ENCODE results near the gene OSBP2. TPM values are rescaled to one million over a fixed set of nuclear protein-coding genes. Genes with fewer than 3 reads are reported as not detected.

OSBP2 gene
- polyA plus RNA-seq, 2 of the 4 experiments (the other 2 are of a cell fraction): 2.7 to 6.0 TPM

GRCh38 chr22:30754521-30754920, 59.8 kb downstream of the OSBP2 start:
- FAIRE-seq: no peak
- CTCF ChIA-PET: interaction anchor here (0.6 to 7.5 kb wide), 29 partner anchors 9 to 669 kb away, joined by 3 to 129 read pairs (median 5); partner anchors contain the start of genes DUSP18, OSBP2, SLC35E4 and TUG1
- Histone ChIP-seq H3K27ac (no peak overlapping the region), H3K4me2 (no peak overlapping the region), H3K4me3 (no peak overlapping the region), H3K4me1 (no peaks in the 10 kb centered on the region), H3K9me3 (no peaks in the 10 kb centered on the region)
- TF ChIP-seq EP300 (IDR thresholded peaks at IDR 0.05) (no peak), HES2 (IDR thresholded peaks at IDR 0.05) (no peak), JUN (IDR thresholded peaks at IDR 0.05) (no peak), TFCP2L1 (CRISPR knock-in tag; IDR thresholded peaks at IDR 0.05) (no peak), NPAS2 (CRISPR knock-in tag; IDR thresholded peaks at IDR 0.05; ENCODE audit: borderline replicate concordance) (no peak), ZSCAN20 (CRISPR knock-in tag; IDR thresholded peaks at IDR 0.05) (no peak), GATA3 (IDR thresholded peaks at IDR 0.05; ENCODE audit: borderline replicate concordance) (no peak), RAD21 (conservative IDR thresholded peaks at IDR 0.05 in 1 of 2, IDR thresholded peaks at IDR 0.05 in 1 of 2) (no peak), EHMT2 (IDR thresholded peaks at IDR 0.05; ENCODE audit: low read depth) (no peak), CEBPB (IDR thresholded peaks at IDR 0.05) (no peak), ELK1 (IDR thresholded peaks at IDR 0.05; ENCODE audit: low read depth, low read length) (no peak), MAX (IDR thresholded peaks at IDR 0.05) (no peak), HOXB13 (CRISPR knock-in tag; IDR thresholded peaks at IDR 0.05; ENCODE audit: low read depth) (no peak), CHD2 (IDR thresholded peaks at IDR 0.05; ENCODE audit: low read length, partially characterized antibody) (no peak), ZFP36 (IDR thresholded peaks at IDR 0.05; ENCODE audit: borderline replicate concordance, partially characterized antibody) (no peak), CHD4 (IDR thresholded peaks at IDR 0.05; ENCODE audit: borderline replicate concordance) (no peak), E2F6 (IDR thresholded peaks at IDR 0.05; ENCODE audit: borderline replicate concordance, low read depth) (no peak)
- ATAC-seq: no peak
- POLR2A ChIA-PET: interaction anchor here (2.2 kb wide), 1 partner anchor 120 kb away, joined by 10 read pairs; the partner anchor contains the start of gene SLC35E4
- 96% methylated on average over 3 of the region's 4 CpGs for WGBS (ENCODE audit: missing lambda C conversion rate)
- no peak for DNase-seq (ENCODE audit: low read depth in 1 of 2, low spot score in 1 of 2)

GRCh38 chr22:30754971-30755758, 60.5 kb downstream of the OSBP2 start:
- no peaks in the 10 kb centered on the region for H3K4me1 ChIP-seq
- WGBS (ENCODE audit: missing lambda C conversion rate): 36% methylated on average over 7 of the region's 8 CpGs
- TF ChIP-seq HOXA7 (CRISPR knock-in tag; IDR thresholded peaks at IDR 0.05): no peak
- no peak for TF ChIP-seq CBX2 (IDR thresholded peaks at IDR 0.05; ENCODE audit: borderline replicate concordance, low read depth)
- no peak for TF ChIP-seq USF2 (IDR thresholded peaks at IDR 0.05)
- TF ChIP-seq RARB (CRISPR knock-in tag; IDR thresholded peaks at IDR 0.05): no peak
- TF ChIP-seq MAZ (IDR thresholded peaks at IDR 0.05; ENCODE audit: borderline replicate concordance, low read depth, low read length): no peak
- no peak for TF ChIP-seq JUN (IDR thresholded peaks at IDR 0.05)
- peak; percentile 79 to 92 for TF ChIP-seq RAD21 (conservative IDR thresholded peaks at IDR 0.05 in 1 of 2, IDR thresholded peaks at IDR 0.05 in 1 of 2)
- no peak for TF ChIP-seq FOXS1 (CRISPR knock-in tag; IDR thresholded peaks at IDR 0.05)
- no peak for TF ChIP-seq ESRRA (IDR thresholded peaks at IDR 0.05; ENCODE audit: borderline replicate concordance, low read length)
- TF ChIP-seq POLR2AphosphoS2 (conservative IDR thresholded peaks at IDR 0.05; ENCODE audit: low read length): no peak
- no peak for TF ChIP-seq HOXB13 (CRISPR knock-in tag; IDR thresholded peaks at IDR 0.05; ENCODE audit: low read depth)
- TF ChIP-seq CTCF (IDR thresholded peaks at IDR 0.05): peak; percentile 73
- no peak for TF ChIP-seq ZFP36 (IDR thresholded peaks at IDR 0.05; ENCODE audit: borderline replicate concordance, partially characterized antibody)
- no peak for TF ChIP-seq TP53 (CRISPR knock-in tag; IDR thresholded peaks at IDR 0.05)
- TF ChIP-seq SMC3 (IDR thresholded peaks at IDR 0.05): peak; percentile 87
- no peak overlapping the region for H3K4me2 ChIP-seq
- CTCF ChIA-PET: interaction anchor here (0.5 to 7.5 kb wide), 48 partner anchors 8 to 669 kb away, joined by 3 to 129 read pairs (median 5); partner anchors contain the start of genes DUSP18, OSBP2, SLC35E4 and TCN2
- DNase-seq (ENCODE audit: low read depth in 1 of 2, low spot score in 1 of 2): peak; percentile 69 to 73
- no peak overlapping the region for H3K4me3 ChIP-seq
- peak overlapping the region in 1 of 2 experiments; percentile 31; a peak in 2 of 6 replicates for H3K27ac ChIP-seq
- FAIRE-seq: no peak
- no peaks in the 10 kb centered on the region for H3K9me3 ChIP-seq
- POLR2A ChIA-PET: interaction anchor here (2.2 kb wide), 1 partner anchor 120 kb away, joined by 10 read pairs; the partner anchor contains the start of gene SLC35E4
- ATAC-seq: peak; percentile 94 to 95

All from A549 (cell line).